RKO (cell line): Measurements from ENCODE around the gene ZNF407.
"Not testable (repeated sequence)": the region's sequence is repeated elsewhere in the genome, so short reads cannot be mapped to it uniquely, and the experiment has no call there.

Source experiments
- DNase-seq: peaks from one replicate; pipeline ENCODE4 v3.0.0-alpha.2; 2016; ENCODE audit warnings: low spot score

Gene ZNF407

DNA sequence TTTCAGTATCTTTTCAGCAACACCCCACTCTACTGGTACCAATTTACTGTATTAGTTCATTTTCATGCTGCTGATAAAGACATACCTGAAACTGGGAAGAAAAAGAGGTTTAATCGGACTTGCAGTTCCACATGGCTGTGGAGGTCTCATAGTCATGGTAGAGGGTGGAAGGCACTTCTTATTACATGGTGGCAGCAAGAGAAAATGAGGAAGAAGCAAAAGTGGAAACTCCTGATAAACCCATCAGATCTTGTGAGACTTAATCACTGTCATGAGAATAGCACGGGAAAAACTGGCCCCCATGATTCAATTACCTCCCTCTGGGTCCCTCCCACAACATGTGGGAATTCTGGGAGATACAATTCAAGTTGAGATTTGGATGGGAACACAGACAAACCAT, 374.1 kb downstream of the ZNF407 start:
- DNase-seq = not testable (repeated sequence)

DNA sequence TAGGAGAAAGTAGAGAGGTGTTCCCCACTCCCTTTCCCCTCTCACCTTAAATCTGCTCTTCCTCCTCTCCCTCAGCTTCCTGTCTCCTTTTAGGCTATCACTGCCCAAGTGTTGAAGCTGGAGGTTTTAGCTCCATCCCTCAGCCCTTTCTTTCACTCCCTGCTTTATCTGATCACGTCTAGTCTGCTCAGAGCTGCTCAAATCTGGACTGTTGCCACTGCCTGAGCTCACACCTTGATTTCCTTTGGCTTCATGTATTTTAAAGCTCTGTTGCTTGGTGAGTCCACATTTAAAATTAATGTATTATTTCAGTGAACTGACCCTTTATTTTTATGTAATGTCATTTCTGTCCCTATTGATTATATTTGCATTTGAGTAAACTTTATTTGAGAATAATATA, 374.7 kb downstream of the ZNF407 start:
- no peak for DNase-seq

DNA sequence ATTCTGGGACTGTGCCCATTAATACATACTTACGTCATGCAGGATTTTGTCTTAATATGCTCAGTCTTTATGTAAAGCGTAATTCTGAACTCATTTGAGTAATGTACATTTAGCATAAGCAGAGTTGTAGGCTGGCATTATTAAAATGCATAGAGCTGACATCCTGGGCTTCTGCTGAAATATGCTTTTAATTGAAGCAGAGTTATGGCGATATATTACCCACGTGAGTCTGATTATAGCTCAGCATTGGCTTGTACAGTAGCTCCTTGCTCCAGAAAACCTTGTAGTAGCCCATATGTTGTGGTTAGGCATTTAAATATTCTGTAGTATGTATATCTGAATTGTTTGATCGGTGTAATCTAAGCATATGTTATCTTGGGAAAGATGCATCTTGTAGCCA, 377.3 kb downstream of the ZNF407 start:
- no peak for DNase-seq

DNA sequence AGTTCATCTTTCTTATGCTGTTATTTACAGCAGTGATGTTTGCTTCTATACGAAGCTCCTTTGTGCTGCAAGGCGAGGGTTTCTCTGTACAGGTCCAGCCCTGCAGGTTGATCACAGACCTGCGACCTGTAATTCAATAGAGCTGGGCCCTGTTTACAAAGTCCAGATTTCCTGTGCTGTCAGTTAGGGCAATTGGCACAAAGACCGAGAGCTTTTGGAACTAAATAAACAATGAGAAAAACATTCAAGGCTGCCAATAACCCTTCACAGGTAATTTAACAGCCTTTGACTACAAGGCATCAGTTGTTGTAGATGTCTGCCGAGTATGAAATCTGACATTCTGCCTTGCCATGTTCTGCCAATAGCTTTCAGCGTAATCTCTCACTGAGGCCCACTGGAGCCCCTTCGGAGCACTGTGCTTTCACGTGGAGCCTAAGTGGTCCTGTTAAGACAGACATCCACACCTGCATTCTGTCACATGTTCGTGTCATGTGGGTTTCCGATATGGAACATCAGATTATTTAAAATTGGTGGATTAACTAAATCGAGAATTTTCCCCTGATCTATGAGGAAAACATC, 378.8 kb downstream of the ZNF407 start:
- no peak for DNase-seq

DNA sequence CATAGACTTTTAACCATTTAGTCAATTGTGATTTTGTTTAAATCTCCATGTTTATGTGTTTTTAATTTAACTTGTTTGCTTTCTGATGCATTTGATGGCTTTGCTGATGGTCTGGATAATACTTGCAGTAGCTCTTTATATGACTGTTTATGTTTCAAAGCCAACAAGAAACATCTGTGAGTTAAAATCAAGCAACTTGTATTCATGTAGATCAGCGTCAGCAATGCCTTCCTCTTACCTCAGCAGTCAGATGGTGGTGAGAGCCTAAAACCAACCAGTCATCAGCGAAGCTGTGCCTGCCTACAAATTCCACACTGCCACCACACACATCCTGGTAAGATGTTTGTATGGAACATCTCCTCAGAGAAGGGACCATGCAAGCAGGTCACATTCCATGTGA, 379.4 kb downstream of the ZNF407 start:
- no peak for DNase-seq

DNA sequence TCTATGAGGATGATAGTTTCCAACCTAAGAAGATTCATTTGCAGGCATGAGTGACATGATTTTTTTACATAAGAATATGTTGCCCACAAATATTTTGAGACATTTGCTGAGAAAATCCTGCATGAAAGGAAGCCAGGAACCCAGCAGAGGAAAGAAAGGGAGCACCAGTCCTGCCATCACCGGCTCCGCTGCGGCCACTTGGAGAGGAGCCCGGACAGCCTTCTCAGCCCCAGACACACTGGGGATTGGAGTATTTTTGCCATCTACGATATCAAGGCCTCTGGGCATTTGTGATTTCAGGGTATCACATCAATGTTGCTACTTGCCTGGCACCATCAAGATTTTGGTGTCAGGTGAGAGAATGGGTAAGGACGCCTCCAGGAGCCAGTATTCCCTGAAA, 383.0 kb downstream of the ZNF407 start:
- DNase-seq = no peak

DNA sequence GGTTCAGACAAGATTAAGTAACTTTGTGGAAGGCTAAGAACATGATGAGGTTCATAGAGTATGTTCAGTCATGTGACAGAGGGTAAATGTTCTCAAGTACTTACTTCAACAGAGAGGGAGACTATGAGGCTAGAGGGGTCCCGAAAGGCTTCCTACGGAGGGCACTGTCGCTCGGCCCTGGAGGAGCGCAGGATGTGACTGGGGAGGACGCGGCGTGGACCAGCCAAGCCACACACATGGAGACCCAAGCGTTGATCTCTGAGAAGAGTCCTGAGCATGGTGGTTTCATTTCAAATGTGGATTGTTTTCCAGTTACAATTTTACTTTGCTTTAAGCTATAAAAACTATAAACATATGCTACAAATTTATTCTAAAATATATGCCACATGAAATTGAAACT, 383.8 kb downstream of the ZNF407 start:
- no peak for DNase-seq

DNA sequence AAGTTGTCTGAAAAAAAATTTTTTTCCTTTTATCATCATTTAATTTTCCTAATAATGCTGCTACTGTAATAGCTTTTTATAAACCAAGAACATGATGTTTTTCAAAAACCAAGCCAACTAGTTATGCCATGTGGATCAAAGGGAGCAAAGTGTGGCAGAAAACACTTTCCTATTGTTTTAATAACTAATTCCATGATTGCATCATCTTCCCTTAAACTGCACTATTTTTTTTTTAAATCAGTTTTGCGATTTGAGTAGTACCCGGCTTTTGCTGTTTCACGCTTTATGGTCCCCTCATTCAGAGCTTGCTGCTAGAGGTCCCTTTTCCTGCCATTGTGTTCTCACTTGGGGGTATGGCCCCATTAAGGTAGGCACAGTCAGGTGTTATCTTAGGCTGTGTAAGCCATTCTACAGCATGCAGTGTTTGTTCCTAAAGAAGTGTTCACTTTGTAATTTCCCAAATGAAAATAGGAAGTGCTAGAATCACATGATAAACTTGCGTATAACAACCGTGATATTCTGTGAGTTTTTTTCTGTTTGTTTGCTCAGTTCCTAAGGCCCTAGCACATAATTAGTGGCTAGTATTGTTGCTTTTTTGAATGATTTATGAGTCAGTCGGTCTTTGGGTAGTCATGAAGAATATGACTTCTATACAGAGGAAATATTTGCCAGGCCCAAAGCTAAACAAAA, 385.4 kb downstream of the ZNF407 start:
- DNase-seq = no peak

DNA sequence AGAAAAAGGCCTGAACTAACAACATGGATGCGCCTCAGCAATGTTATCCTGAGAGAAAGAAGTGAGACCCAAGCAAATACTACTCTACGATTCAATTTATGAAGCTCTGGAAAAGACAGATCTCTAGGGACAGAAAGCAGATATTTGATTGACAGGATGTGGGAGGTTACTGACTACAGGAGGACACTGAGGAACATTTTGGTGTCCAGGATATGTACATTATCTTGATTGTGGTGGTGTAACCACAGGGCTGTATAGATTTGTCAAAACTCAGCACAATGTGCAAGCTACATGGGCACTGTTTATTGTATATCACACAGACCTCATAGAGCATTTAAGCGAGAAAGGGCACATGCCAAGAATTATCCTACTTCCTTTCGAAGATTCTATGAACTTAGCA, 391.5 kb downstream of the ZNF407 start:
- DNase-seq = no peak

DNA sequence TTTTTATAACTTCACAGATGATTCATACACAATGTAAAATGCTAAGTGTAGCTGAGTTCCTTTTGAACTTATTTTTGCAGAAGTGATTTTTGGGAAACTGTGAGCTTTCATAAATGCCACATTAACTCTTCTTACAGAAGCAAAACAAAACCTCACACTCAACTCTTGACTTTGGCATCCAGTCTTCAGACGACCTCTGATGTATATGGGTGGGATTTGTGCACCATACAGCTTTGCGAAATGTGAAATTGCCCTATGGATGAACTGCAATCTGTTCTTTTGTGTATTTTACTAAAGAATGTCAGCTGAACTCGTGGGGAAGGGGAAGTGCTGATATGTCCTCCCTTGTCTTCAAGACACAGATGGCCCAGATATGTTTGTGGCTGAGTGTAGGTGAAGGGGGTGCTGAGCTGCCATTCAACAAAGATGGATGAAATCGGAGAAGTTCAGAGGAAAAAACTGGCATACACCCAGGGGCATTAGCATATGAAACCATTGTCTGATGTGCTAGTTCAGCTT, 393.0 kb downstream of the ZNF407 start:
- no peak for DNase-seq

DNA sequence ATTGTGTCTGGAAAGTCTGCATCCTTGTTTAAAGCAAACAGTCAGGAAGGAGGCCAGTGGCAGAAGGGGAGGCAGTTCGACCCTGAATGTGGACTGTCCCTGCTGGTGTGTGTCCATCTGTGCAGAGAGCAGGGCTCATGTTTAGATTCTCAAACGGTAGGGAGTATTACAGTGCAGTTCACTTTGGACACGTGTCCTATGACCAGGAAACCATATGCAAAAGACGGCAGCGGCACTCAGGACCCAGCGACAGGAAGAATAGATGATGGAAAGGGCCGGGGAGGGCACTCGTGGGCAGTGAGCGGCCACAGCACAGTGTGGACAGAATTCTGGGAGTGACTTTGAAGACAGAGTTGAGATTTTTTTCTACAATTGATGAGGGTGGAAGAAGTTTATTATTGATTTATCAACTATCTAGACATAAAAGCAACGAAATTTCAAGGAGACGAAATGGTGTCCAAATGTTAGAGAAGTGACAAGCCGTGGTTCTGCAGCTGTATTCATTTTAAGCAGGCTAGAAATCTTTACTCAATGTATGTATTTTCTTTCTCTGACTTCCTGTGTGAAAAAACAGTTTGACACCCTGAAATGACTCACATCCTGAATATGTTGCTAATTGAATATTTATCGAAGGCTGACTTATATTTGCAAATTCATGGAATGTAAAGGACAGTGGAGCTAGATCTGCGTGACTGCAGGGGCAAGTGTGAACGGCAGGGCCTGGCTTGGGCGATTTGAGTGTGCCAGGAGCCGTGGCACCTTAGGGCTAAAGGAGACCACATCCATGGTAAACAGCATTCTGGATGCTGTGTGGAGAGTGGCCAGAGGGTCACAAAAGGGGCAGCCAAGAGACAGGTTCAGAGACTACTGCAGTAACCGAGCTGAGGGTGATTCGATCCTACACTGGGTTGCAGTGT, 397.1 kb downstream of the ZNF407 start:
- DNase-seq = peak; percentile 48

DNA sequence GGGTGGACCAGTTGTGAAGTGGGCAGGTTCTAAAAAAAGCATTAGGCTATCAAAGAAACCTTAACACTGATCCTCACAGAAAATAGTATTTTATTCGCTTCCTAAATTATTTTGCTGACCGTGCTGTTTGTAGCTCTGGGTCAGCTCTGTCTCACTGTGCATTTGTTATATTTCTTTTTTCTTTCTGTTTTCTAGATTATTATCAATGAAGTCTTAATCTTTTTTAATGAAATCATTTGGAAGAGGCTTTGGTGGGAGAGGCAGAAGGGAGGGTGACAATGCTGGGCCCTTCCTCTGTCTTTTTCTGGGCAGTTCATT, 397.7 kb downstream of the ZNF407 start:
- no peak for DNase-seq

DNA sequence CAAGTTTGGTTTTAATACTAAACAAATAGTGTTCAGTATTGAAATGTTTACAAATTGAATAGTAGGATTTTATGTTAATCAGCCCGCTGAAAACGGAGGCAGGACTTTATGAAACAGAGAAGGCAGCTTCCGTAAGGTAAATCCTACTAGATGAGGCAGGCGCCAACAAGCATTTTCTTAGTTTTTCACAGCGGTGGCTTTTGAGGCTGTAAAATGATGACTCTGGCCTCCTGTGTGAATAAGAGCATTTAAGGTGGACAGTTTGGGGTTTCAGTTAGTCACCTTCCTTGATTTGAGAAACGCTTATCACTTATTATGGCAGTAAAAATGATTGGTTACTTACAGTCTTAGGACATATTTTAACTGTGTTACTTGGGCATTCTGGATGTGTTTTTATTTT, 398.4 kb downstream of the ZNF407 start:
- no peak for DNase-seq

DNA sequence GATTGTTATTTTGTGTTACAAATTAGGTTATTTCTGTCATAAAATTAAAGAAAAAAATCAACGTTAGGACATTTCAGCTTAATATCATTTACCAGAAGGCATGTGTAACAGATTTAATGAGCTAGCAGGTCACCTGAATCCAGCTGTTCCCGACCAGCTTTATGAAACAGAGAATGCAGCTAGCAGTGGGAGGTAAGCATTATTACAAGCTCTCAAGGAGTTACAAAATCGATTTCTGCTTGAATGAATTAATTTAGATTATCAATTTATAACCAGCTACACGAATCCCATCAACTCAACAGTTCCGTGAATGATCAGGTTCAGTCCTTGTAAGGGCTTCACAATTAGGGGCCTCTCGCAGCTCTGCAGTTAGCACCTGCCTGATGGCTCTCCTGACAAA, 399.3 kb downstream of the ZNF407 start:
- no peak for DNase-seq

DNA sequence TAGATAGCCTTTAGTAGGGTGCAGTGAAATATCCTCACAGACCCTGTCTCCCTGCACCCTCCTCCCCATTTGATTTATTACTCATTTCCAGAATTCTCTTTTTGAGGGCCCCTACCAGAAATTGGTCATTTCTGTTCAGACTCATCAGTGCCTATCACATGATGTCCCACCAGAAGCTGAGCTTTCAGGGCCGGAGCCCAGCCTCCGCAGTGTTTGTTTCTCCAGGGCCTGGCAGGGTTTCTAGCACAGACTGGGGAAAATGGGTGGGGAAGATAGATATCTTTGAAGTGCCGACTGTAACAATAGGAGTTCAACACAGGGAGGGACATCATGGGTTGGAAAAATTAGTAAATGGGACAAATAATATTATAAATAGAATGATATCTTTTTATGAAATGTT, 403.2 kb downstream of the ZNF407 start:
- DNase-seq = no peak

DNA sequence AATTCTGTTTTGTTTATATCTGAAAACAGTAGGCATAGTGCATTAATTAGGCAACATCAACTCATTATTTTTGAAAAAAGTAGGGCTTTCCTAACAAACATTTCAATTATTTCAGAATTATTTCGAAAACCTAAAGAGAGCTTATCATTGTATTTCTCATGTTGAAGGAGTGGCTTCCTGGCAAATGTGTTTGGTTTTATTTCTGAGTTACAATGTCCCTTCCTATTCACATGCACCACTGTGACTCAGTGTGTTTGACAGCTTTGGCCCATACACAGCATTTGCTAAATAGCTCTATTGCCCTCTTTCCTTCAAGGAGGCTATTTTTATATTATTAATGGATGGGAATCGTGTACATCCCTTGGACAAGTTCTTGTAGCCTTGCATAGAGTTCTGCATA, 405.4 kb downstream of the ZNF407 start:
- DNase-seq = no peak

DNA sequence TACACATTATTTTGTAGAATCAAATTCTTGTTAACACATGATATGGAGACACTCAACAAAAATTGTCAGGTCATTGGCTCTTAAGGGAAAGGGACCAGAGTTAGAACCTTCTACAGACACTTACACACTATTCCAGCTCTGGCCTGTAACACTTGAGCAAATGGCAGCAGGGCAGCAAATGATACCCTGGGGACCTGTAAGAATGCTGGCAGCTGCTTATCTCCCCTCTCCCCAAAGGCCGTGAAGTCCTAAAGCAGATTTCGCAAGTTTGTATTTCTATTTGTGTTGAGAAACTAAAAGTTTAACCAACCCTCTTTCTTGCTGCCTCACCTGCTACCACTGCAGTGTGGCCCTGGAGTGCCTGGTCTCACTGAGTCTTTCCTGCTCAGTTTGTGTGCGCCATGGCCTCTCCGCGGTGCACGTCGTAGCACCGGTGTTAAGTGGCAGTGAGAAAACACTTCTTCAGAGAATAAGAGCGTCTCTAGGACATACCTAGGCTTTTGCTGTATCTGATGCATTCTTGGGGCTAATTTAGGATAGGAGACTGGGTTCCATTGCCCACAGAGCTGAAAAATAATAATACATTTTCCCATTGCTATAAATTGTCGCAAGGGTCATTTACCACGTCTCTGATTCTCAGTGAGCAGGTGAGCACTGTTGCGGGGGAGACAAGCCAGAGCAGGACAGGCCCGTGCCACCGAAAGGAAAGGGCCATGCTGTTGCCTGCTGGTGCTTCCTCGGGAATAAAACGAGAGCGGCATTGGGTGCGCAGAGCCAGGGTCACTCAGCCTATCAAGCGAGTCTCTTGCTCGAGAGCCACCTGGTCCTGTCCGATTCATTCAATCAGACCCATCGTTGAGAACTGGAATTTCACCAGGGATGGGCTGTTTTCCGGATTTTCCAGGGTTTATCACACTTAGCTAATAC, 406.4 kb downstream of the ZNF407 start:
- no peak for DNase-seq

DNA sequence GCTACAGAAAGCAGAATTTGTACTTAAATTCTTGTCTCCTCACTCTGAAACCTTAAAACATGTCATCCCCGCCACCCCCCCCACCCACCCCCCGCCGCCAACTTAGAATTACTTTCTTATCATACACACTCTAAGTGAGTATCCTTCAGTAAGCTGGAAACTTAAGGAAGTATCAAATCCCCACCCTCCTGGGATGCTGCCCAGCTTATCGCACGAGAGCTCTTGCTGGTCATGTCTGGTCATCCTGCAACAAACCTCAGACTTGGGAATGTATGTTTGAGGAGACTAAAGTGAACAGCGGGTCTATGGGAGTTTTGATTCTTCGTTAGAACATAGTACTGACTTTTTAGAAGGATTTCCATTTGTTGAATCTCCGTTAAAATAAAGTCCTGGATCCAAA, 408.0 kb downstream of the ZNF407 start:
- DNase-seq = no peak

DNA sequence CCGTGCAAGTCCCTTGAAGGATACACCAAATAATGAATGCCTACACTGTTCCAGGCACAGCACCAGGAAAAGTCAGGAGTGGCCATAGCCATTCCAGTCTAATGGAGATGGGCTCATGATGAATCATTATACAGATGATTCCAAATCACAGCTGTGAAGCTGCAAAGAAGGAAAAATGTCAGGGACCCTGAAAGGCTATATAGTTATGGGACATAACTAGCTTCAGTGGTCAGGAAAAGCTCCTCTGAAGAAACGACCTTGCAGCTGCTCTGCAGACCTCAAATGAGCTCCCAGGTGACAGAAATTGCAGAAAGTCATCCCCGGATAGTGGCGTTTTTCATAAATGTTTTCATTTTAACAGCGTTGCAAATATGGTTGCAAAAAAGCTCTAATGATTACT, 410.5 kb downstream of the ZNF407 start:
- DNase-seq = no peak

DNA sequence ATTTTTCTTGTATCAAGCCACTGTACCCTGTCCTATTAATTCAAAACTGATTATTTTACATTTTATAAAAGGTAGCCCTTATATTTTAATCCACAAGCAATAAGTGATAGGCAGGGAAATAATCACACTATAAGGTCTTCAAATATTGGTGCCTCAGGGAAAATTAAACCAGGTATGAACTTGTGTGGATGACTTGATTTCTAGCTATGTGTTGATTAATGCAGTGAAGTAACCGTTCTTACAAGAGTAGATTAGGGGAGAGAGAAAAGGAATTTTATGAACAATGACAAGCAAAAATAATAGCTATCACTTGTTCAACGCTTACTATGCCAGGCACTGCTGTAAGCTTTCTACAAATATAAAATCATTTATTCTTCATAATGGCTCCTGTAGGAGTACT, 411.6 kb downstream of the ZNF407 start:
- DNase-seq = no peak

DNA sequence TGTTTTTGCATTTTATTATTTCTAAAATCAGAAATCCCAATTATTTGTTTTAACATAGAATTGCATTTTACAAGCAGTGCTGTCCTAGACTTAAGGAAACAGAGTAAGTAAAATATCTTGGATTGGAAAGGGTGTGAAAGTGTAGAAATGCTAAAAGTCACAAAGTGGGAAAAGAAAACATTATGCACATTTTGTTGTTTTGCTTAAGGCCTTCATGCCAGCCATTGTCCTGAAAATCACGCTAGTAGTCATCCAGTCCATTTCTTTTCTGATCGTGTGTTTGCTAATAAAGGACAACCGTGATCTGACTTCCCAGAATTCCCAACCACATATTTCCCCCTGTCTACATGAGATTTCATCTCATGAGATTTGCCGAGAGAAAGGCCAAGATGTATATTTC, 412.2 kb downstream of the ZNF407 start:
- no peak for DNase-seq

DNA sequence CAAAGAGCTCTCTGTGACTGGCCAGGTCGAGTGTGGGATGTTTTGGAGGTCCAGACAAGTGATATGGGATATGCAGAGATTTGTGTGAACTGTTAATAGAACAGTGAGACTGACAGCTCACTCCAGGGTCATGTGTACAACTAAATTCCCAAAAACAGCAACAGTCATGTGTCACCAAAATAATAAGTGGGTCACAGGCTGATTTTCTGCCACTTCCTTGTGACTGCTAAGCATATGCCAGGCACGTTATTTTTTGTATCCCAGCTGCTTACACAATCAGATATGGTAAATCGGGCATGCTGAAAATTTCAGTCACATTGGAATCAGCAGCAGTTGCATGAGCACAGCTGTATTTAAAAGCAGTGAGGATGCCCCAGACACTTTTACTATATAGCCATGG, 412.6 kb downstream of the ZNF407 start:
- no peak for DNase-seq
